ENCODE data around the gene WIPI1. TPM values are rescaled to one million over a fixed set of nuclear protein-coding genes. Genes with fewer than 3 reads are reported as not detected.

Gene WIPI1
- total RNA-seq, 1 donor from 2014 or later = 79.5 TPM

DNA sequence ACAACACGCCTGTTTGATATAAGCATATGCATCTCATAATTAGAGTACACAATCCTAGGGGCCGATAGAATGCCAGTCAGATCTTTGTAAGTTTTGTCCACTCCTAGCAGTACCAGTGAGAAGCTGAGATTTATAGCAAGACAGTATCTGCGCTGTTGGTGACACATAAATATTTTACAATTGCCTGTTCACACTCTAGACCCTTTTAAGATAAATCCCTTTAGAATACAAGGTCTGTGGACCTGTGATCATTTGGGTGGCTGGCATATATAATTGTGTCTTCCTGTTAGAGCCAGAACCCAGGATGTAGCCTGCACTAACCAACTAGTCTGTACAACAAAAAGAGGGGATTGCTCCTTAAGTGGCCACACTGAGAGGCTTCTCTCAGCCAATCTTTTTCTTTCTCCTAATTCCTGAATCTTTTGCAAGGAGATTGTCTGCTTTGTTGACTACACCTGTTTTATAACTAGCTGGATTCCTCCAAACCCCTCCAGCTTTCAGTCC lies 74.7 kb downstream of the WIPI1 start:
- no peak for DNase-seq (ENCODE audit: low read depth)
- no peaks in the 10 kb centered on the region for H3K36me3 ChIP-seq (ENCODE audit: control insufficient read depth, insufficient read depth, low read length)
- FAIRE-seq = no peak
- TF ChIP-seq, protein P1, sequence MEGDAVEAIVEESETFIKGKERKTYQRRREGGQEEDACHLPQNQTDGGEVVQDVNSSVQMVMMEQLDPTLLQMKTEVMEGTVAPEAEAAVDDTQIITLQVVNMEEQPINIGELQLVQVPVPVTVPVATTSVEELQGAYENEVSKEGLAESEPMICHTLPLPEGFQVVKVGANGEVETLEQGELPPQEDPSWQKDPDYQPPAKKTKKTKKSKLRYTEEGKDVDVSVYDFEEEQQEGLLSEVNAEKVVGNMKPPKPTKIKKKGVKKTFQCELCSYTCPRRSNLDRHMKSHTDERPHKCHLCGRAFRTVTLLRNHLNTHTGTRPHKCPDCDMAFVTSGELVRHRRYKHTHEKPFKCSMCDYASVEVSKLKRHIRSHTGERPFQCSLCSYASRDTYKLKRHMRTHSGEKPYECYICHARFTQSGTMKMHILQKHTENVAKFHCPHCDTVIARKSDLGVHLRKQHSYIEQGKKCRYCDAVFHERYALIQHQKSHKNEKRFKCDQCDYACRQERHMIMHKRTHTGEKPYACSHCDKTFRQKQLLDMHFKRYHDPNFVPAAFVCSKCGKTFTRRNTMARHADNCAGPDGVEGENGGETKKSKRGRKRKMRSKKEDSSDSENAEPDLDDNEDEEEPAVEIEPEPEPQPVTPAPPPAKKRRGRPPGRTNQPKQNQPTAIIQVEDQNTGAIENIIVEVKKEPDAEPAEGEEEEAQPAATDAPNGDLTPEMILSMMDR (IDR thresholded peaks at IDR 0.05; ENCODE audit: insufficient read depth, low read length, severe bottlenecking) = no peak
- H3K4me3 ChIP-seq (ENCODE audit: low read depth, low read length) = no peak overlapping the region
- H3K27me3 ChIP-seq (ENCODE audit: control insufficient read depth, insufficient read depth, low read length) = no peaks in the 10 kb centered on the region

DNA sequence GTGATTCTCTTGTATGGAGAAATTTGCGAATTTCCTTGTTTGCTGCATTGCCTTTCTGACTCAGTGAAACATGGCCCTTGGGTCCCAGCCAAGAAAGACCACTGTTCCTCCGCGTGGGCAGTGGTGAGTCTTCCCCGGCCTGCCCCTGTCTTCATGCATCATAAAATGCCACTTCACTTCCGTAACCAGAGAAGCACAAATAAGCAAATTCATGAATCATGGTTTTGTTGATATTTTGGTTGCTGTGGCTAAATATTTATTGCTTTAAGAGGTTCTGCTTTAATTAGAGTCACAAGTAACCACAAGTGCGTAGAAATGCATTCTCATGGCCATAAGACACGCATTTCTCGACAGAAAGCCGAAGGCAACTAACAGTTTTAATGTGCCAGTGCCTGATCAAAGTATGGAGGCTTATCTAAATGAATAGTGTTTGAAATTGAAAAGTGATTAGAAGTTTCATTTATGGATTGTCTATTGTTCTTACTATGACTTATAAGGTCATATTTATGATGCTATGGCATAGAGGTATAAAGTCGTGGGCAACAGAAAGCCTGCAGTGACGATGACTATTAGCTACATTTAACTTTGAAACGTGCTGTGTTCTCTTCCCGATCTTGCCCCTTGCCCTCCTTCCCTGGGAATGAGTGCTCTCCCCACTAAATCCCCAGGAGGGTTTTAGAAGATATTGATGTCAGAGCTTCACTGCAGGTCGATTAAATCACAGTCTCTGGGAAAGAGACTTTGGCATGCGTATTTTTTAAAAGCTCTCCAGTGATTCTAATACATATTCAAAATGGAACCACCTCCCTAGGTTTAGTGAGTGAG lies 76.0 kb downstream of the WIPI1 start:
- FAIRE-seq (no peak), DNase-seq (ENCODE audit: low read depth) (peak; percentile 74)

DNA sequence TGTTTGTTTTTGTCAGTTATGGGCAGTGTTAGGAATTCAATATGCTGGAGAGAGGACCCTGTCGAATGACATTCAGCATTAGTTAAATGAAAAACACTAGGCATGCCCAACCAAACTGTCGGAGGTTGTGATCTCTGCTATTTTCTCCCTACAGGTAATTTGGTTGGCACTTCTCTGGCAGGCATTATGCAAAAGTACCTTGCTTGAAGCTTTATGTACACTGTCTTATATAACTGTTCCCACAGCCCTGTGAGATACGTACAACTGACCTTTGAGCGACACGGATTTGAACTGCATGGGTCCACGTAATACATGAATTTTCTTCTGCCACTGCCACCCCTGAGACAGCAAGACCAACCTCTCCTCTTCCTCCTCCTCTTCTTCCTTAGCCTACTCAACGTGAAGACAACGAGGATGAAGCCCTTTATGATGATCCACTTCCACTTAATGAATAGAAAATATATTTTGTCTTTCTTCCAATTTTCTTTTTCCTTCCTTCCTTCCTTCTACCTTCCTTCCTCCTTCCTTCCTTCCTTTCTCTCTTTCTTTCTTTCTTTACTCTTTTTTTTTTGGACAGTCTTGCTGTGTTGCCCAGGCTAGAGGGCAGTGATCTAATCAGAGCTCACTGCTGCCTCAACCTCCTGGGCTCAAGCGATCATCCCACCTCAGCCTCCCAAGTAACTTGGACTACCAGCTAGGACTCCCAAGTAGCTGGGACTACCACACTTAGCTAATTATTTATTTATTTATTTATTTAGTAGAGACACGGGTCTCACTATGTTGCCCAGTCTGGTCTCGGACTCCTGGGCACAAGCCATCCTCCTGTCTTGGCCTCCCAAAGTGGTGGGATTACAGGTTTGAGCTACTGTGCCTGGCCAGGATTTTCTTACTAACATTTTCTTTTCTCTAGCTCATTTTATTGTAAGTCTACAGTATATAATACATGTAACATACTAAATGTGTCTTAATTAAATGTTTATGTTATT lies 77.3 kb downstream of the WIPI1 start:
- H3K4me3 ChIP-seq (ENCODE audit: low read depth, low read length) = no peak overlapping the region
- no peak for DNase-seq (ENCODE audit: low read depth)
- TF ChIP-seq, protein P1 (IDR thresholded peaks at IDR 0.05; ENCODE audit: insufficient read depth, low read length, severe bottlenecking) = no peak
- no peaks in the 10 kb centered on the region for H3K27me3 ChIP-seq (ENCODE audit: control insufficient read depth, insufficient read depth, low read length)
- no peak for FAIRE-seq
- no peaks in the 10 kb centered on the region for H3K36me3 ChIP-seq (ENCODE audit: control insufficient read depth, insufficient read depth, low read length)

More for the DNA sequence above, 76.0 kb downstream of the WIPI1 start:
- Histone ChIP-seq H3K36me3 (ENCODE audit: control insufficient read depth, insufficient read depth, low read length) (no peaks in the 10 kb centered on the region), H3K27me3 (ENCODE audit: control insufficient read depth, insufficient read depth, low read length) (no peaks in the 10 kb centered on the region), H3K4me3 (ENCODE audit: low read depth, low read length) (no peak overlapping the region)
- TF ChIP-seq, protein P1 (IDR thresholded peaks at IDR 0.05; ENCODE audit: insufficient read depth, low read length, severe bottlenecking) = no peak

DNA sequence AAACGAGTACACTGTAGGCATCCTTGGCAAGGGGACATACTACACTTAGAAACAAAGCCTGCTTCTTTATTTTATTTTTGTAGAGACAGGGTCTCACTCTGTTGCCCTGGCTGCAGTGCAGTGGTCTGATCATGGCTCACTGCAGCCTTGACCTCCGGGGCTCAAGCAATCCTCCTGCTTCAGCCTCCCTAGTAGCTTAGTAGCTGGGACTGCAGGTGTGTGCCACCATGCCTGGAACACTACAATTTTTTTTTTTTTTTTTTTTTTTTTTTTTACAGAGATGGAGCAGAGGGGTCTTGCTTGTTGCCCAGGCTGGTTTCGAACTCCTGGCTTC lies 78.2 kb downstream of the WIPI1 start:
- Histone ChIP-seq H3K4me3 (ENCODE audit: low read depth, low read length) (no peak overlapping the region), H3K27me3 (ENCODE audit: control insufficient read depth, insufficient read depth, low read length) (no peaks in the 10 kb centered on the region), H3K36me3 (ENCODE audit: control insufficient read depth, insufficient read depth, low read length) (no peaks in the 10 kb centered on the region)
- DNase-seq (ENCODE audit: low read depth) (no peak), FAIRE-seq (no peak)
- TF ChIP-seq, protein P1 (IDR thresholded peaks at IDR 0.05; ENCODE audit: insufficient read depth, low read length, severe bottlenecking) = no peak

DNA sequence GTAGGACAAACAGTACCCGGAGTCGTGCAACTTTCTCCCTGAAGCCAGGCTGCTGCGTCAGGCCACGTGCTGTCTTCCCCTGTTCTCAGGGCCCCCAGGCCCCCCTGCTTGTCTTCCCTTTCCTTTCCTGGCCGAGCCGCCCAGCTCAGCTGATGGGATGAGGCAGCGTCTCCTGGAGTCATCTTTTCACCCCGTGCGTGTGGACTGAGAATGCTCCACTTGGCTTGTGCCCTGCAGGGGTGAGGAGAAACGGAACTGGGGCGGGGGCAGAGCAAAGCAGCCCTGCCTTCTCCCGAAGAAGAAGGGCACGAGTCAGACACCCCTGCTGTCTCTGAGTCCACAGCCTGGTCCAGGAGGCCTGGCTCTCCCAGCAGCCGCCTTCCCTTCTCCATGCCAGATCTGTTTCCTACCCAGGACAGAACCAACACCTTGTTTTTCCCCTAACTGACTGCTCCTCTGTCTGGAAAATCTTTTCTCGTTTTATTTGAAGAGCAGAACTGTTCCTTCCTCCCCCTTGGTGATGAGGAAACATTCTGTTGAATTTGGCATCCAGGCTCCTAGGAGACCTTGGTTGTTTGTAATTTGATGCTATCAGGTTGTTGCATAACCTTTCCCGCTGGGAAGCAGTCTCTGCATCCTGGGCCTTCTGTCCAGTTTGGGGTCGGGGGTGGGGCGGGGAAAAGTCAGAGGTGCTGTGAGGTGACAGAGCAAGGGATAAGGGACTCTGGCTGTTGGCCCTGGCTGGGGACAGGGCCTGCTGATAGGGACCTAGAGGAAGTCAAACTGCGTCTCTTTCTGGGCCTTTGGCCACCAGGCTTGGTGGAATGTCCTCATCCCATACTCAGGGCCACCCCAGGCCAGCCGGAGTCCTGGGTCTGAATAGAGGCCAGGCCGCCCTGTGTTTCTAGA lies 78.8 kb downstream of the WIPI1 start:
- H3K27me3 ChIP-seq (ENCODE audit: control insufficient read depth, insufficient read depth, low read length) = no peaks in the 10 kb centered on the region
- TF ChIP-seq, protein P1 (IDR thresholded peaks at IDR 0.05; ENCODE audit: insufficient read depth, low read length, severe bottlenecking) = no peak
- peak; percentile 66 for DNase-seq (ENCODE audit: low read depth)
- no peaks in the 10 kb centered on the region for H3K36me3 ChIP-seq (ENCODE audit: control insufficient read depth, insufficient read depth, low read length)
- no peak overlapping the region for H3K4me3 ChIP-seq (ENCODE audit: low read depth, low read length)
- FAIRE-seq = no peak
